ENCODE results near the gene LOXL1. TPM values are rescaled to one million over a fixed set of nuclear protein-coding genes. Genes with fewer than 3 reads are reported as not detected.

The LOXL1 gene
- total RNA-seq, 1 donor from 2014 or later, result 163 TPM

DNA sequence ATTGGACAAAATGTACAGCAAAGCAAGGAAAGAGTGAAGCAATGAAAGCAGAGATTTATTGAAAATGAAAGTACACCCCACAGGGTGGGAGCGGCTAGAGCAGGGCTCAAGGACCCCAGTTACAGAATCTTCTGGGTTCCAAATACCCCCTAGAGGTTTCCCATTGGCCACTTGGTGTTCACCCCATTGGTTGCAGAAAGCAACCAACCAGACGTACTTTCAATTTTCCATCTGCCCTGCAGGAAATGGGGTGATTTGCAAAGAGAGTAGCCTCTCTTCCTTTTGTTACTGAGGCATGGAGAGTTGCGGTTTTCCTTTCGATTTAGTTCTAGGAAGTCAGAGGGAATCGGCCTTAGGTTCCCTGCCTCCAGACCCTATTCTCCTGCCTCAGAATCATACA is 70.7 kb downstream of the LOXL1 start:
- peaks cover 8% of the 10 kb centered on the region for H3K4me1 Mint-ChIP-seq (ENCODE audit: low read depth, unreplicated experiment)
- no peak overlapping the region for H3K27ac Mint-ChIP-seq (ENCODE audit: unreplicated experiment)
- peaks cover 1% of the 10 kb centered on the region for H3K9me3 Mint-ChIP-seq (ENCODE audit: unreplicated experiment)

DNA sequence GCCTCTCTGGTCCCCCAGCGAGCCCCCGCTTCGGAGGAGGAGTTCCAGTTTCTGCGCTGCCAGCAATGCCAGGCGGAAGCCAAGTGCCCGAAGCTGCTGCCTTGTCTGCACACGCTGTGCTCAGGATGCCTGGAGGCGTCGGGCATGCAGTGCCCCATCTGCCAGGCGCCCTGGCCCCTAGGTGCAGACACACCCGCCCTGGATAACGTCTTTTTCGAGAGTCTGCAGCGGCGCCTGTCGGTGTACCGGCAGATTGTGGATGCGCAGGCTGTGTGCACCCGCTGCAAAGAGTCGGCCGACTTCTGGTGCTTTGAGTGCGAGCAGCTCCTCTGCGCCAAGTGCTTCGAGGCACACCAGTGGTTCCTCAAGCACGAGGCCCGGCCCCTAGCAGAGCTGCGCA is 71.7 kb downstream of the LOXL1 start:
- Mint-ChIP-seq H3K36me3 (ENCODE audit: unreplicated experiment) (no peaks in the 10 kb centered on the region), H3K27me3 (ENCODE audit: unreplicated experiment) (peaks cover 2% of the 10 kb centered on the region), H3K4me1 (ENCODE audit: low read depth, unreplicated experiment) (peaks cover 8% of the 10 kb centered on the region), H3K9me3 (ENCODE audit: unreplicated experiment) (peaks cover 1% of the 10 kb centered on the region), H3K4me3 (ENCODE audit: unreplicated experiment) (no peak overlapping the region), H3K27ac (ENCODE audit: unreplicated experiment) (no peak overlapping the region)
- no peak for DNase-seq
- TF ChIP-seq, protein P1, sequence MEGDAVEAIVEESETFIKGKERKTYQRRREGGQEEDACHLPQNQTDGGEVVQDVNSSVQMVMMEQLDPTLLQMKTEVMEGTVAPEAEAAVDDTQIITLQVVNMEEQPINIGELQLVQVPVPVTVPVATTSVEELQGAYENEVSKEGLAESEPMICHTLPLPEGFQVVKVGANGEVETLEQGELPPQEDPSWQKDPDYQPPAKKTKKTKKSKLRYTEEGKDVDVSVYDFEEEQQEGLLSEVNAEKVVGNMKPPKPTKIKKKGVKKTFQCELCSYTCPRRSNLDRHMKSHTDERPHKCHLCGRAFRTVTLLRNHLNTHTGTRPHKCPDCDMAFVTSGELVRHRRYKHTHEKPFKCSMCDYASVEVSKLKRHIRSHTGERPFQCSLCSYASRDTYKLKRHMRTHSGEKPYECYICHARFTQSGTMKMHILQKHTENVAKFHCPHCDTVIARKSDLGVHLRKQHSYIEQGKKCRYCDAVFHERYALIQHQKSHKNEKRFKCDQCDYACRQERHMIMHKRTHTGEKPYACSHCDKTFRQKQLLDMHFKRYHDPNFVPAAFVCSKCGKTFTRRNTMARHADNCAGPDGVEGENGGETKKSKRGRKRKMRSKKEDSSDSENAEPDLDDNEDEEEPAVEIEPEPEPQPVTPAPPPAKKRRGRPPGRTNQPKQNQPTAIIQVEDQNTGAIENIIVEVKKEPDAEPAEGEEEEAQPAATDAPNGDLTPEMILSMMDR (IDR thresholded peaks at IDR 0.05; ENCODE audit: partially characterized antibody, unreplicated experiment), result no peak

More for the DNA sequence above, 70.7 kb downstream of the LOXL1 start:
- H3K27me3 Mint-ChIP-seq (ENCODE audit: unreplicated experiment), result peaks cover 2% of the 10 kb centered on the region
- no peaks in the 10 kb centered on the region for H3K36me3 Mint-ChIP-seq (ENCODE audit: unreplicated experiment)
- no peak overlapping the region for H3K4me3 Mint-ChIP-seq (ENCODE audit: unreplicated experiment)
- no peak for DNase-seq
- TF ChIP-seq, protein P1 (IDR thresholded peaks at IDR 0.05; ENCODE audit: partially characterized antibody, unreplicated experiment), result no peak

Other genes starting within 250 kb of the LOXL1 start
- gene CD276, start 242.1 kb upstream of the LOXL1 start, total RNA-seq (ENCODE audit: unreplicated experiment), result 192 TPM
- 86.6 TPM for gene INSYN1, start 173.1 kb upstream of the LOXL1 start, total RNA-seq (ENCODE audit: unreplicated experiment)
- gene TBC1D21, start 52.9 kb upstream of the LOXL1 start, total RNA-seq (ENCODE audit: unreplicated experiment), result not detected
- gene STOML1, start 65.8 kb downstream of the LOXL1 start, total RNA-seq (ENCODE audit: unreplicated experiment), result 19.5 TPM
- gene PML, start 68.3 kb downstream of the LOXL1 start, total RNA-seq (ENCODE audit: unreplicated experiment), result 27.6 TPM
- 0.83 TPM for gene GOLGA6A, start 156.1 kb downstream of the LOXL1 start, total RNA-seq (ENCODE audit: unreplicated experiment)
- 21.1 TPM for gene ISLR2, start 204.1 kb downstream of the LOXL1 start, total RNA-seq (ENCODE audit: unreplicated experiment)
- gene ISLR, start 247.2 kb downstream of the LOXL1 start, total RNA-seq (ENCODE audit: unreplicated experiment), result 1.2 TPM